HCT116 (cell line): ENCODE data around the gene ABHD17B. TPM values are rescaled to one million over a fixed set of nuclear protein-coding genes. Genes with fewer than 3 reads are reported as not detected.

ENCODE experiments used
- ATAC-seq: fragments of 200-7000 bp; cut with Tn5 transposase; 2 replicates; pipeline ENCODE4 v1.9.1; 2020; ENCODE audit warnings: mild to moderate bottlenecking, moderate library complexity
- BruUV-seq: library from RNA; stranded (reverse); fragments of 400-500 nt; replicated peaks from 2 replicates; lab custom pipeline; 2021; lab: Mats Ljungman, UMichigan
- CTCF ChIA-PET: fragments of 300-600 bp; sonication (Branson Sonifier 250); formaldehyde crosslinking; loops from one replicate; lab custom pipeline; 2021; ENCODE audit warnings: antibody characterized with exemption; lab: Charles Lee
- POLR2A ChIA-PET: fragments of 300-600, 350-600 bp; sonication (Branson Sonifier 250); formaldehyde crosslinking; loops from one replicate; lab custom pipeline; 2021; ENCODE audit warnings: antibody characterized with exemption; lab: Charles Lee
- RAD21 ChIA-PET, 2 experiments: fragments of 300-600 bp; sonication (Branson Sonifier 250); formaldehyde crosslinking; loops; one replicate each; lab custom pipeline; 2023; ENCODE audit warnings: low total read pairs in 2 of 2; ENCODE audit not compliant: uncharacterized antibody in 2 of 2, unreplicated experiment in 2 of 2, low non-redundant PET in 1 of 2; lab: Charles Lee
- DNase-seq: peaks from one replicate; pipeline ENCODE4 v3.0.0-alpha.2; 2010; ENCODE audit warnings: low read depth, low spot score
- H2AFZ ChIP-seq: fragments of 200-600 bp; shearing (Covaris generic), sonication (generic); 2 replicates; pipeline ENCODE4 v1.6.1; 2017; ENCODE audit warnings: low read depth, mixed run types, mixed read lengths, antibody characterized with exemption, low read length; ENCODE audit not compliant: poor library complexity, severe bottlenecking
- H3K27ac ChIP-seq: 2 replicates; pipeline ENCODE4 v1.5.1; 2012; ENCODE audit warnings: low read depth, low read length
- H3K27me3 ChIP-seq: fragments of 200-600 bp; sonication (generic); 2 replicates; pipeline ENCODE4 v1.6.1; 2016; ENCODE audit warnings: mixed run types, low read length, mixed read lengths; ENCODE audit not compliant: insufficient read depth
- H3K36me3 ChIP-seq, 2 experiments: fragments of 200-500 bp in 1 of 2; fragments of 200-600 bp in 1 of 2; sonication (Bioruptor generic) in 1 of 2; sonication (generic) in 1 of 2; 2 replicates each; pipeline versions ENCODE4 v1.5.1 to v1.6.1; 2014 to 2016; ENCODE audit warnings: low read length in 2 of 2, inconsistent platforms in 1 of 2, mixed read lengths in 1 of 2, mixed run types in 1 of 2; ENCODE audit not compliant: insufficient read depth in 2 of 2, control insufficient read depth in 1 of 2
- H3K4me1 ChIP-seq, 2 experiments: fragments of 200-600 bp in 1 of 2; sonication (generic) in 1 of 2; 2 replicates each; pipeline versions ENCODE4 v1.5.1 to v1.6.1; 2012 to 2017; ENCODE audit warnings: low read length in 2 of 2, inconsistent platforms in 1 of 2, mild to moderate bottlenecking in 1 of 2, mixed read lengths in 1 of 2, mixed run types in 1 of 2, moderate library complexity in 1 of 2; ENCODE audit not compliant: insufficient read depth in 2 of 2, control insufficient read depth in 1 of 2
- H3K4me2 ChIP-seq: fragments of 200-600 bp; sonication (generic); 2 replicates; pipeline ENCODE4 v1.6.1; 2017; ENCODE audit warnings: mixed run types, low read length, mixed read lengths
- H3K4me3 ChIP-seq, 2 experiments: fragments of 200-600 bp in 1 of 2; sonication (generic) in 1 of 2; replicated peaks in 1 of 2; 2 replicates each; pipeline ENCODE4 v1.5.1; 2011 to 2016; ENCODE audit warnings: low read length in 2 of 2, control low read depth in 1 of 2, low read depth in 1 of 2, mild to moderate bottlenecking in 1 of 2, mixed read lengths in 1 of 2, mixed run types in 1 of 2
- H3K79me2 ChIP-seq: fragments of 200-600 bp; sonication (generic); 2 replicates; pipeline ENCODE4 v1.6.1; 2017; ENCODE audit warnings: mild to moderate bottlenecking, mixed run types, low read length, moderate library complexity, mixed read lengths; ENCODE audit not compliant: insufficient read depth
- H3K9ac ChIP-seq: fragments of 200-600 bp; sonication (generic); 2 replicates; pipeline ENCODE4 v1.6.1; 2016; ENCODE audit warnings: low read length, mixed read lengths
- H3K9me2 ChIP-seq: fragments of 200-600 bp; sonication (generic), shearing (Covaris generic); 2 replicates; pipeline ENCODE4 v1.6.1; 2017; ENCODE audit warnings: mixed run types, mild to moderate bottlenecking, moderate library complexity; ENCODE audit not compliant: insufficient read depth
- H3K9me3 ChIP-seq, 2 experiments: fragments of 200-500 bp in 1 of 2; fragments of 200-600 bp in 1 of 2; sonication (Bioruptor generic) in 1 of 2; sonication (generic) in 1 of 2; 2 replicates each; pipeline ENCODE4 v1.6.1; 2014 to 2017; ENCODE audit warnings: low read length in 2 of 2, mixed read lengths in 2 of 2, inconsistent platforms in 1 of 2, low read depth in 1 of 2, mild to moderate bottlenecking in 1 of 2, mixed run types in 1 of 2, moderate library complexity in 1 of 2; ENCODE audit not compliant: control insufficient read depth in 1 of 2, insufficient read depth in 1 of 2
- H4K20me1 ChIP-seq: fragments of 200-600 bp; sonication (generic), shearing (Covaris generic); 2 replicates; pipeline ENCODE4 v1.6.1; 2017; ENCODE audit warnings: mixed run types, mild to moderate bottlenecking, moderate library complexity; ENCODE audit not compliant: insufficient read depth
- CEBPB ChIP-seq: IDR thresholded peaks from 2 replicates; pipeline ENCODE4 v1.6.1; 2012; ENCODE audit warnings: low read depth
- EGR1 ChIP-seq: IDR thresholded peaks from 2 replicates; pipeline ENCODE4 v1.6.1; 2012; ENCODE audit warnings: low read depth
- ELF1 ChIP-seq: IDR thresholded peaks from 2 replicates; pipeline ENCODE4 v1.6.1; 2012; ENCODE audit warnings: low read depth, borderline replicate concordance
- EZH2 ChIP-seq: fragments of 200-600 bp; sonication (generic); IDR thresholded peaks from 2 replicates; pipeline ENCODE4 v1.6.1; 2017; ENCODE audit warnings: antibody characterized with exemption, mixed run types
- EZH2phosphoT487 ChIP-seq: fragments of 200-600 bp; IDR thresholded peaks from 2 replicates; pipeline ENCODE4 v1.6.1; 2018; ENCODE audit warnings: antibody characterized with exemption, borderline replicate concordance
- FOSL1 ChIP-seq: IDR thresholded peaks from 2 replicates; pipeline ENCODE4 v1.6.1; 2012; ENCODE audit warnings: low read depth
- JUND ChIP-seq: IDR thresholded peaks from 2 replicates; pipeline ENCODE4 v1.6.1; 2012
- YY1 ChIP-seq: IDR thresholded peaks from 2 replicates; pipeline ENCODE4 v1.6.1; 2011; ENCODE audit warnings: low read length, low read depth, moderate library complexity, mild to moderate bottlenecking; ENCODE audit not compliant: insufficient replicate concordance; ENCODE audit errors: extremely low read depth
- ZNF274 ChIP-seq: fragments of 200-500 bp; sonication (Bioruptor generic); IDR thresholded peaks from 2 replicates; pipeline ENCODE4 v1.6.1; 2014; ENCODE audit warnings: mild to moderate bottlenecking, low read depth, low read length, inconsistent platforms
- intact Hi-C: fragments of 100-400 bp; cut with micrococcal nuclease; formaldehyde crosslinking; loops from 2 replicates; pipeline ENCODE4 v1.10.0; 2022
- total RNA-seq: library from RNA; stranded (reverse); gene quantifications from one replicate; pipeline ENCODE4 v1.2.1, GENCODE V29; 2021; ENCODE audit not compliant: unreplicated experiment
- TF ChIP-seq, protein P1 (sequence below): IDR thresholded peaks from 2 replicates; pipeline ENCODE4 v1.6.1; 2012; ENCODE audit warnings: low read depth
- TF ChIP-seq, protein P2 (sequence below): IDR thresholded peaks from 2 replicates; pipeline ENCODE4 v1.6.1; 2012
- TF ChIP-seq, protein P3 (sequence below): IDR thresholded peaks from 2 replicates; pipeline ENCODE4 v1.6.1; 2012

ABHD17B gene
- total RNA-seq, 1 experiment from 2014 or later: 17.0 TPM

DNA sequence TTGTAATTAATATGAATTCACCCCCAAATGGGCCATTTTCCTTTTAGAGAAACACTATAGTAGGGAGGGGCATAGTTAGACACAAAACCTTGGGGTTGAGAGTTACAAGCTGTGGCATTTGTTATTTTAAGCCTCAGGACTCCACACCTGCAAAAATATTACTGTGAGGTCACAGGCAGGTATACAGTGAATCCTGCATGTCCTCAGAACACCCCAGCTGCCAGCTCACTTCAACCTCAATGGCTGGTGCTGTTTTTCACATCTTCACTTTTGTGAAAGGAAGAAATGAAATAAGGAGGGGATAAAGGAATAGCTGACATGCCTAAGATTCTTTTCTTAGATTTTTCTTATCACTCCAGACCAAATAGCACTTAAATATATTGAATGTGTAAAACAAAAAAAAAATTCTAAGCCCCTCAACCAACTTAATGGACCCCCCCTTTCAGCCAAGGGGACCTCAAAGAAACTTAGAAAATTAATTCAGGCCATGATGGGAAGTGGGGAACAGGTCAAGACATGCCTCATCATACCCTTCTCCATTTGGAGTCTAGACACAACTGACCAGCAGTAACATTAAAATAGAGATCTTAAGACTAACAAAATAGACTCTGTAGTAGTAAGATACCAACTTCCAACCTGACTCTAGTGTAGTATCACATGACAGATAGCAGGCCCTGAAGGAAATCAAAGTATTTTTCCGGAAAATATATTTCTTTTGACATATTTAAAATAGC, 9.6 kb upstream of the ABHD17B start:
- ATAC-seq: no peak

More for the DNA sequence above, 9.6 kb upstream of the ABHD17B start:
- RAD21 ChIA-PET: no interaction called here
- H3K79me2 ChIP-seq: peaks cover 51% of the 10 kb centered on the region
- DNase-seq: no peak
- intact Hi-C loops: no loop called here
- H3K36me3 ChIP-seq: no peaks in the 10 kb centered on the region
- no peak overlapping the region for H2AFZ ChIP-seq
- TF ChIP-seq ZNF274: no peak
- no peak for TF ChIP-seq EZH2phosphoT487
- TF ChIP-seq JUND: no peak
- no peak for TF ChIP-seq CEBPB
- no peak for TF ChIP-seq EZH2
- TF ChIP-seq ELF1: no peak
- TF ChIP-seq, protein P1, sequence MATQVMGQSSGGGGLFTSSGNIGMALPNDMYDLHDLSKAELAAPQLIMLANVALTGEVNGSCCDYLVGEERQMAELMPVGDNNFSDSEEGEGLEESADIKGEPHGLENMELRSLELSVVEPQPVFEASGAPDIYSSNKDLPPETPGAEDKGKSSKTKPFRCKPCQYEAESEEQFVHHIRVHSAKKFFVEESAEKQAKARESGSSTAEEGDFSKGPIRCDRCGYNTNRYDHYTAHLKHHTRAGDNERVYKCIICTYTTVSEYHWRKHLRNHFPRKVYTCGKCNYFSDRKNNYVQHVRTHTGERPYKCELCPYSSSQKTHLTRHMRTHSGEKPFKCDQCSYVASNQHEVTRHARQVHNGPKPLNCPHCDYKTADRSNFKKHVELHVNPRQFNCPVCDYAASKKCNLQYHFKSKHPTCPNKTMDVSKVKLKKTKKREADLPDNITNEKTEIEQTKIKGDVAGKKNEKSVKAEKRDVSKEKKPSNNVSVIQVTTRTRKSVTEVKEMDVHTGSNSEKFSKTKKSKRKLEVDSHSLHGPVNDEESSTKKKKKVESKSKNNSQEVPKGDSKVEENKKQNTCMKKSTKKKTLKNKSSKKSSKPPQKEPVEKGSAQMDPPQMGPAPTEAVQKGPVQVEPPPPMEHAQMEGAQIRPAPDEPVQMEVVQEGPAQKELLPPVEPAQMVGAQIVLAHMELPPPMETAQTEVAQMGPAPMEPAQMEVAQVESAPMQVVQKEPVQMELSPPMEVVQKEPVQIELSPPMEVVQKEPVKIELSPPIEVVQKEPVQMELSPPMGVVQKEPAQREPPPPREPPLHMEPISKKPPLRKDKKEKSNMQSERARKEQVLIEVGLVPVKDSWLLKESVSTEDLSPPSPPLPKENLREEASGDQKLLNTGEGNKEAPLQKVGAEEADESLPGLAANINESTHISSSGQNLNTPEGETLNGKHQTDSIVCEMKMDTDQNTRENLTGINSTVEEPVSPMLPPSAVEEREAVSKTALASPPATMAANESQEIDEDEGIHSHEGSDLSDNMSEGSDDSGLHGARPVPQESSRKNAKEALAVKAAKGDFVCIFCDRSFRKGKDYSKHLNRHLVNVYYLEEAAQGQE: no peak
- TF ChIP-seq, protein P2, sequence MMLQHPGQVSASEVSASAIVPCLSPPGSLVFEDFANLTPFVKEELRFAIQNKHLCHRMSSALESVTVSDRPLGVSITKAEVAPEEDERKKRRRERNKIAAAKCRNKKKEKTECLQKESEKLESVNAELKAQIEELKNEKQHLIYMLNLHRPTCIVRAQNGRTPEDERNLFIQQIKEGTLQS: no peak
- no peak for TF ChIP-seq FOSL1
- no peak for TF ChIP-seq EGR1
- TF ChIP-seq, protein P3, sequence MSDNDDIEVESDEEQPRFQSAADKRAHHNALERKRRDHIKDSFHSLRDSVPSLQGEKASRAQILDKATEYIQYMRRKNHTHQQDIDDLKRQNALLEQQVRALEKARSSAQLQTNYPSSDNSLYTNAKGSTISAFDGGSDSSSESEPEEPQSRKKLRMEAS: no peak
- TF ChIP-seq YY1: no peak
- TF ChIP-seq, all 23 proteins: peak for 0
- Histone ChIP-seq H3K27me3 (no peaks in the 10 kb centered on the region), H3K9ac (no peak overlapping the region), H3K4me1 (no peaks in the 10 kb centered on the region), H3K4me2 (no peak overlapping the region), H3K4me3 (no peak overlapping the region), H3K9me2 (no peaks in the 10 kb centered on the region), H4K20me1 (peaks cover 3% of the 10 kb centered on the region; the same call in 1 of the 2 replicates), H3K9me3 (no peaks in the 10 kb centered on the region), H3K27ac (no peak overlapping the region)
- POLR2A ChIA-PET: no interaction called here
- BruUV-seq: no TSS peak
- CTCF ChIA-PET: no interaction called here
